Measurements from ENCODE around the gene ERBB4. TPM values are rescaled to one million over a fixed set of nuclear protein-coding genes. Genes with fewer than 3 reads are reported as not detected.

Gene ERBB4
- total RNA-seq, 4 donors from 2014 or later: 0.04 to 0.57 (median 0.35) TPM; not detected in 1

DNA sequence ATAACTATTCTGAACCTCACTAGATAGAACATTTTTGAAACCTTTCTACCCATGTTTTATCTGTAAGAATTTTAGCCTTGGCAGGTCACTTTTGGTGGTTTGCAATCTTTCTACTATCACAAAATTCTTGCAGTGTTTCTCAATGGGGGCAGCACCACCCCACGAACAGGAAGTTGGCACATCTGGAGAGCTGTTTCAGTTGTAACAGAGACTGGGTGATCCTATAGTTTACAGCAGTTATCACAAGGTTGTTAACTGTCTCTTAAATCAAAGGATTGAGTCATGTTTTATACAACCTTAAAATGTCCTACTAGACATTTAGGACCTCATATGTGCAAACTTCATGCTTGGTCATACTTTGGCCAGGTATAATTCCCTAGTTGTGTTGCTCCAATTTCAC lies 829.2 kb downstream of the ERBB4 start:
- no peaks in the 10 kb centered on the region for H3K9me3 ChIP-seq
- H3K4me1 ChIP-seq: no peaks in the 10 kb centered on the region
- intact Hi-C loops (cut with DNase I): no loop called here
- no peaks in the 10 kb centered on the region for H3K27me3 ChIP-seq
- H3K27ac ChIP-seq: no peak overlapping the region
- no peak overlapping the region for H3K4me3 ChIP-seq
- TF ChIP-seq, protein P1, sequence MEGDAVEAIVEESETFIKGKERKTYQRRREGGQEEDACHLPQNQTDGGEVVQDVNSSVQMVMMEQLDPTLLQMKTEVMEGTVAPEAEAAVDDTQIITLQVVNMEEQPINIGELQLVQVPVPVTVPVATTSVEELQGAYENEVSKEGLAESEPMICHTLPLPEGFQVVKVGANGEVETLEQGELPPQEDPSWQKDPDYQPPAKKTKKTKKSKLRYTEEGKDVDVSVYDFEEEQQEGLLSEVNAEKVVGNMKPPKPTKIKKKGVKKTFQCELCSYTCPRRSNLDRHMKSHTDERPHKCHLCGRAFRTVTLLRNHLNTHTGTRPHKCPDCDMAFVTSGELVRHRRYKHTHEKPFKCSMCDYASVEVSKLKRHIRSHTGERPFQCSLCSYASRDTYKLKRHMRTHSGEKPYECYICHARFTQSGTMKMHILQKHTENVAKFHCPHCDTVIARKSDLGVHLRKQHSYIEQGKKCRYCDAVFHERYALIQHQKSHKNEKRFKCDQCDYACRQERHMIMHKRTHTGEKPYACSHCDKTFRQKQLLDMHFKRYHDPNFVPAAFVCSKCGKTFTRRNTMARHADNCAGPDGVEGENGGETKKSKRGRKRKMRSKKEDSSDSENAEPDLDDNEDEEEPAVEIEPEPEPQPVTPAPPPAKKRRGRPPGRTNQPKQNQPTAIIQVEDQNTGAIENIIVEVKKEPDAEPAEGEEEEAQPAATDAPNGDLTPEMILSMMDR (IDR thresholded peaks at IDR 0.05): no peak
- TF ChIP-seq POLR2A (IDR thresholded peaks at IDR 0.05): no peak
- no peak for DNase-seq
- WGBS, 2 donors: 33 to 40% methylated on average over 1 of the region's 1 CpG
- H3K36me3 ChIP-seq: no peaks in the 10 kb centered on the region

DNA sequence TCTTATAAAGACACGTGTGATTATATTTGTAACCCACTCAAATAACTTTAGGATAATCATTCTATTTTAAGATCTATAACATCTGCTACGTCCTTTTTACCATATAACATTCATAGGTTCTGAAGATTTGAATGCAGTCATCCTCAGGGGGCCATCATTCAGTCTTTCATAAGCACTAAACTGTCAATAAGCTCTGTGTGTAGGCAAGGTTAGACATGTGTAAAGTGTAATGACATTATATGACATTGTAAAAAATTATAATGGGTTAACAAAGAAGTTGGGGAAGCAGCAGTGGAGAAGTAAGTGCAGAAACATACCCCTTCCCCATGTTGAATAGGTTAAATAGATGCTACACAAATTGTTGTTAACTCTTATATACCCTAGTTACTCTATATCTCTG lies 845.9 kb downstream of the ERBB4 start:
- intact Hi-C loops (cut with DNase I): no loop called here
- 64 to 75% methylated on average over 2 of the region's 2 CpGs for WGBS, 2 donors
- Histone ChIP-seq H3K27ac (no peak overlapping the region), H3K9me3 (no peaks in the 10 kb centered on the region), H3K4me1 (no peaks in the 10 kb centered on the region), H3K36me3 (no peaks in the 10 kb centered on the region), H3K27me3 (no peaks in the 10 kb centered on the region), H3K4me3 (no peak overlapping the region)
- TF ChIP-seq, protein P1 (IDR thresholded peaks at IDR 0.05): no peak
- no peak for TF ChIP-seq POLR2A (IDR thresholded peaks at IDR 0.05)
- no peak for DNase-seq

DNA sequence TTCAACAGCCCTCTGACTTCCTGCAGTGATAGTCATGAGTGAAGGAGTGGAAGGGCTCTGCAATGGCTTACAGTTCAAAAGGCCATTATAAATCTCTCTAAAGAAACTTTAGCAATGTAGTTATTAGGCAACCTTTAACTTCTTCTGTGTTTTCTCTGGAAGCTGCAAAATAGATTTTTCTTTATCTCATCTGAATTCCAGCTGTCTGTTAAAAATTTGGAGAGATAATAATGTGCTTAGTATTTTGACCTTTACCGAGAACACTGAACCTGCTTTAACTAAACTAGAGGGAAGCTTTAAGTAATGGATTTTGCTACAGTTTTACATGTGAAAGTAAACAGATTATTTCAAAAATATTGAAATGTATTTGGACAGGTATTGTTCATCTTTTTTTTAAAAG lies 847.9 kb downstream of the ERBB4 start:
- DNase-seq: no peak
- Histone ChIP-seq H3K4me3 (no peak overlapping the region), H3K27ac (no peak overlapping the region), H3K9me3 (no peaks in the 10 kb centered on the region), H3K4me1 (no peaks in the 10 kb centered on the region), H3K36me3 (no peaks in the 10 kb centered on the region), H3K27me3 (no peaks in the 10 kb centered on the region)
- WGBS, 2 donors: 79 to 86% methylated on average over 1 of the region's 1 CpG
- intact Hi-C loops (cut with DNase I): no loop called here
- TF ChIP-seq, protein P1 (IDR thresholded peaks at IDR 0.05): no peak
- no peak for TF ChIP-seq POLR2A (IDR thresholded peaks at IDR 0.05)

DNA sequence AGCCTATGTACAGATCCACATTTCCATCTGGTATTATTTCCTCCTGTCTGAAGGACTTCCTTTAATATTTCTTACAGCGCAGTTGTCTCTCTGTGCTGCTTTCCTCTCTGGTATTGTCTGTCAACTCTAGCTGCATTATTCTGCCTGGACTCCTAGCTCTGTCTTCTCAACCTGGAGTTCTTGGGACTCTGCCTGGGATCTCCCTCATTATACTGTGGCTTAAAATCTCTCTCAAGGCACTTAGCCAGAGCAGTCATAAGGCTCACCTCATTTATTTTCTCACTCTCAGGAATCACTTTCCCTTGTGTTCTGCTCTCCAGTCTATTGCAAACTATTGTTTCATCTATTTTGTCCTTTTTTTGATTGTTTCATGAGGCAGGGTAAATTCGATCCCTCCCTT lies 850.4 kb downstream of the ERBB4 start:
- no peak for DNase-seq
- Histone ChIP-seq H3K36me3 (no peaks in the 10 kb centered on the region), H3K27ac (no peak overlapping the region), H3K27me3 (no peaks in the 10 kb centered on the region), H3K4me1 (no peaks in the 10 kb centered on the region), H3K9me3 (peaks cover 0 to 7% (median 4%) of the 10 kb centered on the region in 3 donors), H3K4me3 (no peak overlapping the region)
- intact Hi-C loops (cut with DNase I): no loop called here
- WGBS, 2 donors: 37 to 47% methylated on average over 2 of the region's 2 CpGs
- TF ChIP-seq, protein P1 (IDR thresholded peaks at IDR 0.05): no peak
- no peak for TF ChIP-seq POLR2A (IDR thresholded peaks at IDR 0.05)

DNA sequence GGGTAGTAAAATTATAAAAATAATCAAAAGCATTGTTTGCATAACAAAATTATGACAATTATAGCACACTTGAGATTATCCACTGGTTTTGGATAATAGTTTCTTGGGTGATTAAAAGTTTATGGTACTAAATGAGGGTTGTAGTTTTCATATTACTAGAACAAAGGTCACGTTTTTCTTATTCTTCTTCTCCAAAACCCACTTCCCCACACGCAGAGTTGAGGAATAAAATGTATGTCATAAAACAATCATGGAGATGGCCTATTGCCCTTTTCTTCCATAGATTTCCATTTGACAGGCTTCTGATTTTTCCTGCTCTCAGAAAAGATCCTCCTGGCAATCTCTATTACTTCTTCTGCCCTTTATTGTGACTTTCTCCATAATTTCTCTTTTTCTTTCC lies 863.9 kb downstream of the ERBB4 start:
- intact Hi-C loops (cut with DNase I): no loop called here
- Histone ChIP-seq H3K27me3 (no peaks in the 10 kb centered on the region), H3K36me3 (no peaks in the 10 kb centered on the region), H3K4me1 (no peaks in the 10 kb centered on the region), H3K4me3 (no peak overlapping the region), H3K27ac (no peak overlapping the region), H3K9me3 (no peaks in the 10 kb centered on the region)
- WGBS, 2 donors: 50 to 55% methylated on average over 2 of the region's 2 CpGs
- DNase-seq: no peak
- TF ChIP-seq, protein P1 (IDR thresholded peaks at IDR 0.05): no peak
- TF ChIP-seq POLR2A (IDR thresholded peaks at IDR 0.05): no peak

All from esophagus squamous epithelium (tissue), 5 donors.